ENCODE data around the gene CPN1.

- TF ChIP-seq SIN3A (IDR thresholded peaks at IDR 0.05; ENCODE audit: low read depth): no peak
- TF ChIP-seq REST (IDR thresholded peaks at IDR 0.05; ENCODE audit: low read depth): no peak
- TF ChIP-seq EZH2 (IDR thresholded peaks at IDR 0.05): no peak
- no peak for TF ChIP-seq CTCF (IDR thresholded peaks at IDR 0.05 in 2 of 3, conservative IDR thresholded peaks at IDR 0.05 in 1 of 3; ENCODE audit: borderline replicate concordance in 1 of 3, insufficient read depth in 1 of 3, low read depth in 2 of 3, low read length in 2 of 3)
- TF ChIP-seq POLR2AphosphoS5 (IDR thresholded peaks at IDR 0.05; ENCODE audit: low read depth, low read length): 0 out of 2 replicates have a peak, but pooled peaks have one; percentile 39
- no peak for TF ChIP-seq POLR2A (IDR thresholded peaks at IDR 0.05; ENCODE audit: borderline replicate concordance, extremely low read depth, insufficient read depth, insufficient read length)
- TF ChIP-seq EGR1 (IDR thresholded peaks at IDR 0.05; ENCODE audit: low read depth): no peak
- TF ChIP-seq YY1 (IDR thresholded peaks at IDR 0.05; ENCODE audit: extremely low read depth, insufficient replicate concordance, low read depth, low read length): no peak
- no peak for TF ChIP-seq ELF1 (IDR thresholded peaks at IDR 0.05; ENCODE audit: borderline replicate concordance, low read depth)
- no peak for TF ChIP-seq JUND (IDR thresholded peaks at IDR 0.05)
- no peak for TF ChIP-seq ZNF274 (IDR thresholded peaks at IDR 0.05; ENCODE audit: low read depth, low read length)
Observed at GRCh38 chr10:100007231-100008141, 74.2 kb downstream of the CPN1 start.
